ENCODE measurements around the gene NFYC. TPM values are rescaled to one million over a fixed set of nuclear protein-coding genes. Genes with fewer than 3 reads are reported as not detected.

NFYC gene
- total and polyA plus RNA-seq, 2 of the 8 experiments (the other 6 are each of a cell fraction or from before 2014, with no cell fraction given), result 54.1 to 124 TPM

GRCh38 chr1:40792036-40792435, 100.5 kb downstream of the NFYC start:
- Histone ChIP-seq H3K56ac (replicated peaks; ENCODE audit: insufficient read length, low read depth, low read length) (no peak overlapping the region), H4K91ac (replicated peaks; ENCODE audit: insufficient read length, low read length) (no peak overlapping the region), H3K27ac (ENCODE audit: low read depth, low read length) (no peak overlapping the region), H2BK20ac (ENCODE audit: low read length) (no peak overlapping the region), H4K5ac (ENCODE audit: insufficient read length, low read depth, low read length) (no peak overlapping the region), H3K9me3 (ENCODE audit: insufficient read depth in 2 of 2, low read depth in 1 of 2, low read length in 1 of 2) (no peaks in the 10 kb centered on the region), H3K36me3 (ENCODE audit: control insufficient read depth in 2 of 4, insufficient read depth in 4 of 4, low read length in 3 of 4) (no peaks in the 10 kb centered on the region), H2AK5ac (ENCODE audit: low read depth, low read length) (no peak overlapping the region), H3K4me1 (replicated peaks in 1 of 4; ENCODE audit: control insufficient read depth in 3 of 4, insufficient read depth in 4 of 4, low read length in 3 of 4) (peaks cover 0 to 3% (median 0%) of the 10 kb centered on the region in 4 experiments; a peak in 2 of 7 replicates), H3K4me3 (ENCODE audit: extremely low read depth in 1 of 4, insufficient read depth in 2 of 4, low read depth in 3 of 4, low read length in 4 of 4) (no peak overlapping the region), H2BK120ac (replicated peaks; ENCODE audit: low read depth, low read length) (no peak overlapping the region), H3K18ac (ENCODE audit: extremely low read depth, low read length) (no peak overlapping the region), H3K27me3 (replicated peaks in 1 of 4; ENCODE audit: control insufficient read depth in 3 of 4, extremely low read depth in 1 of 4, insufficient read depth in 3 of 4, low read length in 3 of 4) (no peaks in the 10 kb centered on the region), H2BK12ac (ENCODE audit: low read depth, low read length) (no peak overlapping the region), H2BK5ac (ENCODE audit: low read depth, low read length) (no peak overlapping the region), H3K23ac (ENCODE audit: insufficient read length) (no peak overlapping the region), H3K79me2 (ENCODE audit: control insufficient read depth in 1 of 2, insufficient read depth in 2 of 2, low read length in 2 of 2) (no peaks in the 10 kb centered on the region), H3K9ac (replicated peaks in 1 of 4; ENCODE audit: extremely low read depth in 1 of 4, low read depth in 3 of 4, low read length in 3 of 4) (no peak overlapping the region), H2AFZ (ENCODE audit: low read length) (no peak overlapping the region), H3K4me2 (ENCODE audit: insufficient read depth in 1 of 2, low read depth in 2 of 2, low read length in 2 of 2) (no peak overlapping the region), H3K23me2 (ENCODE audit: low read depth, low read length) (no peaks in the 10 kb centered on the region), H2BK15ac (ENCODE audit: low read length) (no peak overlapping the region), H3K79me1 (ENCODE audit: low read depth, low read length) (no peaks in the 10 kb centered on the region), H4K20me1 (replicated peaks in 1 of 2; ENCODE audit: control insufficient read depth in 1 of 2, insufficient read depth in 2 of 2, low read length in 2 of 2) (no peaks in the 10 kb centered on the region), H4K8ac (ENCODE audit: extremely low read depth, insufficient read depth, low read length) (no peak overlapping the region), H3K4ac (replicated peaks; ENCODE audit: insufficient read length, low read depth, low read length) (no peak overlapping the region), H3K14ac (ENCODE audit: insufficient read length) (no peak overlapping the region)
- no peak for DNase-seq (ENCODE audit: low read depth in 1 of 2, low spot score in 2 of 2)
- ChIA-PET CTCF (ENCODE audit: partially characterized antibody) (interaction anchor here (0.5 to 24.5 kb wide), 2 partner anchors 16 to 501 kb away, joined by 3 to 325 read pairs; no protein-coding TSS in a partner anchor), POLR2A (ENCODE audit: partially characterized antibody) (interaction anchor here (0.8 to 1.7 kb wide), 3 partner anchors 9 to 165 kb away, joined by 3 to 7 read pairs (median 7); no protein-coding TSS in a partner anchor)
- TF ChIP-seq MAFK (IDR thresholded peaks at IDR 0.05; ENCODE audit: low read depth, low read length) (peak; percentile 15; the same call in 1 of the 2 replicates), KDM1A (IDR thresholded peaks at IDR 0.05; ENCODE audit: borderline replicate concordance, low read length) (no peak), RAD21 (IDR thresholded peaks at IDR 0.05 in 1 of 2, conservative IDR thresholded peaks at IDR 0.05 in 1 of 2; ENCODE audit: low read depth in 2 of 2, low read length in 2 of 2) (no peak), ASH2L (IDR thresholded peaks at IDR 0.05; ENCODE audit: low read length) (no peak), RBBP5 (IDR thresholded peaks at IDR 0.05; ENCODE audit: borderline replicate concordance, low read depth, low read length) (no peak), TAF1 (IDR thresholded peaks at IDR 0.05; ENCODE audit: low read depth, low read length) (no peak), RFX5 (IDR thresholded peaks at IDR 0.05; ENCODE audit: borderline replicate concordance, low read depth, low read length) (no peak)
- FAIRE-seq, result no peak
- WGBS, 2 experiments (ENCODE audit: extremely low coverage in 1 of 2, insufficient coverage in 1 of 2, insufficient read length in 1 of 2, insufficient replicate concordance in 2 of 2, low coverage in 1 of 2, low lambda C conversion rate in 2 of 2, missing lambda C conversion rate in 1 of 2), result 79% methylated on average over 4 of the region's 7 CpGs; no CpG with 5 or more reads in 1 of the 2 experiments
